ENCODE measurements around the gene SLC35E3. TPM values are rescaled to one million over a fixed set of nuclear protein-coding genes. Genes with fewer than 3 reads are reported as not detected.
A peak's percentile ranks its signal among the peaks of the same experiment; 100 is the strongest.
"Not testable (repeated sequence)": the region's sequence is repeated elsewhere in the genome, so short reads cannot be mapped to it uniquely, and the experiment has no call there.

The SLC35E3 gene
- total and polyA plus RNA-seq, 10 donors, result 4.8 to 16.1 (median 6.4) TPM

DNA sequence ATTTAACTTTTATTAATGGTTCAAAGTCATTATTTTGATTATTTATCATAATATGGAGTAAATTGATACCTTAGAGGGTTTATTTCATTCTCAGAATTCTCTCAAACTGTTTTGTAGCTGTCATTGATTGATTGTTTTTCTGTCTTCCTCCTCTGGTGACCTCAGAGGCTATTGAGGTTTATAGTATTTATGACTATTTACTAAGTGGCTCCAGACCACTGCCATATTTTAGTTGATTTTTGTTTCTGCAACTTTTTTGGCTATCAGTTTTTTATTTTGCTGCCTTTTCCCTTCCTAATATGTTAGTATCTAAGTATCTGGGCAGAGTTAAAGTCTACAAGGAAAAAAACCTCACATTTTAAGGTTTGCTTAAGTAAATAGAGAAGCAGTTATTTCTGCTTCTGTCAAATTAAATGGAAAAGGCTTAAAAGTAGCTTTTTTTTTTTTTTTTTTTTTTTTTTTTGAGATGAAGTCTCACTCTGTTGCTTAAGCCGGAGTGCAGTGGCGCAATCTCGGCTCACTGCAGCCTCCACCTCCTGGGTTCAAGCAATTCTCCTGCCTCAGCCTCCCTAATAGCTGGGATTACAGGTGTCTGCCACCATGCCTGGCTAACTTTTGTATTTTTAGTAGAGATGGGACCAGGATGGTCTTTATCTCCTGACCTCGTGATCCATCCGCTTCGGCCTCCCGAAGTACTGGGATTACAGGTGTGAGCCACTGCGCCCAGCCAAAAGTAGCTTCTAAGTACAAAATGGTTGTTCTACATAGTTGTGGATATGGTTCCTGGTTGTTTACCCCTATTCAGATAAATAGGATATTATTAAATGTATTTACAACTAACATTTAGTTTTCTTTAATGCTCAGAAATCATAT, 70.2 kb downstream of the SLC35E3 start:
- Histone ChIP-seq H3K36me3 (peaks cover 0 to 100% (median 66%) of the 10 kb centered on the region in 6 donors), H3K27ac (peak overlapping the region in 1 of 8 donors; percentile 5), H3K4me1 (peaks cover 9 to 74% (median 51%) of the 10 kb centered on the region in 6 donors), H3K27me3 (replicated peaks in 1 of 7) (no peaks in the 10 kb centered on the region), H3K9me3 (no peaks in the 10 kb centered on the region), H3K4me3 (peak overlapping the region in 1 of 8 donors; percentile 19)
- DNase-seq, result no peak
- intact Hi-C loops (cut with DNase I; ENCODE audit: low total_unique reads), result no loop called here
- TF ChIP-seq, protein P1, sequence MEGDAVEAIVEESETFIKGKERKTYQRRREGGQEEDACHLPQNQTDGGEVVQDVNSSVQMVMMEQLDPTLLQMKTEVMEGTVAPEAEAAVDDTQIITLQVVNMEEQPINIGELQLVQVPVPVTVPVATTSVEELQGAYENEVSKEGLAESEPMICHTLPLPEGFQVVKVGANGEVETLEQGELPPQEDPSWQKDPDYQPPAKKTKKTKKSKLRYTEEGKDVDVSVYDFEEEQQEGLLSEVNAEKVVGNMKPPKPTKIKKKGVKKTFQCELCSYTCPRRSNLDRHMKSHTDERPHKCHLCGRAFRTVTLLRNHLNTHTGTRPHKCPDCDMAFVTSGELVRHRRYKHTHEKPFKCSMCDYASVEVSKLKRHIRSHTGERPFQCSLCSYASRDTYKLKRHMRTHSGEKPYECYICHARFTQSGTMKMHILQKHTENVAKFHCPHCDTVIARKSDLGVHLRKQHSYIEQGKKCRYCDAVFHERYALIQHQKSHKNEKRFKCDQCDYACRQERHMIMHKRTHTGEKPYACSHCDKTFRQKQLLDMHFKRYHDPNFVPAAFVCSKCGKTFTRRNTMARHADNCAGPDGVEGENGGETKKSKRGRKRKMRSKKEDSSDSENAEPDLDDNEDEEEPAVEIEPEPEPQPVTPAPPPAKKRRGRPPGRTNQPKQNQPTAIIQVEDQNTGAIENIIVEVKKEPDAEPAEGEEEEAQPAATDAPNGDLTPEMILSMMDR (IDR thresholded peaks at IDR 0.05 in 8 of 11, conservative IDR thresholded peaks at IDR 0.05 in 3 of 11), result no peak
- TF ChIP-seq POLR2AphosphoS5 (IDR thresholded peaks at IDR 0.05) (no peak), POLR2A (IDR thresholded peaks at IDR 0.05) (no peak)
- 92 to 98% (median 96%) methylated on average over 8 of the region's 8 CpGs for WGBS, 5 donors

DNA sequence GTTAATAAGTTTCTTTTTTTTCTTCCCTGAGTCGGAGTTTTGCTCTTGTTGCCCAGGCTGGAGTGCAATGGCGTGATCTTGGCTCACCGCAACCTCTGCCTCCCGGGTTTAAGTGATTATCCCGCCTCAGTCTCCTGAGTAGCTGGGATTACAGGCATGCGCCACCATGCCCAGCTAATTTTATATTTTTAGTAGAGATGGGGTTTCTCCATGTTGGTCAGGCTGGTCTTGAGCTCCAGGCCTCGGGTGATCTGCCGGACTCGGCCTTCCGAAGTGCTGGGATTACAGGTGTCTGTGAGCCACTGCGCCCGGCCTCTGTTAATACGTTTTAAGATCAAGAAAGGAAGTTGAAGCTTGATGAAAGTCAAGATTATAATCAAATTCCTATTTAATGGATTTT, 73.5 kb downstream of the SLC35E3 start:
- peaks cover 0 to 100% (median 77%) of the 10 kb centered on the region in 6 donors for H3K36me3 ChIP-seq
- H3K27me3 ChIP-seq (replicated peaks in 1 of 7); H3K4me3 ChIP-seq; DNase-seq; H3K27ac ChIP-seq; H3K9me3 ChIP-seq; intact Hi-C loops (cut with DNase I; ENCODE audit: low total_unique reads): not testable (repeated sequence)
- peak in 2 of 3 donors; percentile 3 to 23 for TF ChIP-seq POLR2AphosphoS5 (IDR thresholded peaks at IDR 0.05)
- 94 to 97% (median 95%) methylated on average over 13 of the region's 13 CpGs for WGBS, 5 donors
- H3K4me1 ChIP-seq, result peaks cover 9 to 57% (median 27%) of the 10 kb centered on the region in 6 donors

DNA sequence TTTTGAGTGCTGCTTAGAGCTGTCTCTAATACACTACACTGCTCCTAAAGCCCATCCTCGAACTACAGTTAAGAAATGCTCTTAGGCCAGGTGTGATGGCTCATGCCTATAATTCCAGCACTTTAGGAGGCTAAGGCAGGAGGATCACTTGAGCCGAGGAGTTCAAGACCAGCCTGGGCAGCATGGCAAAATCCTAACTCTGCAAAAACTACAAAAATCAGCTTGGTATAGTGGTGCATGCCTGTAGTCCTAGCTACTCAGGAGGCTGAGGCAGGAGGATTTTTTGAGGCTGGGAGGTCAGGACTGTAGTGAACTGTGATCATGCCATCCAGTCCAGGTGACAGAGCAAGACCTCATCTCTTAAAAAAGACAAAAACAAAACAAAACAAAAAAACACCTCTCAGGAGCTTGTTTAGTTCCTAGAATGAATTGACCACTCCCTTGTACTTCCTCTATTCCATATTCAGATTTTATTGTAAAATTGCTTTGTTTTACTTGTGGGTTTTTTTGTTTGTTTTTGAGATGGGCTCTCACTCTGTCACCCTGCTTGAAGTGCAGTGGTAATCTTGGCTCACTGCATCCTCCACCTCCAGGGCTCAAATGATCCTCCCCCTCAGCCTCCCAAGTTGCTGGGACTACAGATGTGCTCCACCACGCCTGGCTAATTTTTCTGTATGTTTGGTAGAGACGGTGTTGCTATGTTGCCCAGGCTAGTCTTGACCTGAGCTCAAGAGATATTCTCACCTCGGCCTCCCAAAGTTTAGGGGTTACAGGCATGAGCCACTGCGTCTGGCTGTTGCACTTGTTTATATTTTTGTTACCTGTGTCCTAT, 75.6 kb downstream of the SLC35E3 start:
- H3K36me3 ChIP-seq, result peaks cover 0 to 100% (median 83%) of the 10 kb centered on the region in 6 donors
- TF ChIP-seq POLR2A (IDR thresholded peaks at IDR 0.05) (no peak), POLR2AphosphoS5 (IDR thresholded peaks at IDR 0.05) (no peak)
- TF ChIP-seq, protein P1 (IDR thresholded peaks at IDR 0.05 in 8 of 11, conservative IDR thresholded peaks at IDR 0.05 in 3 of 11), result no peak
- H3K27me3 ChIP-seq (replicated peaks in 1 of 7), result no peaks in the 10 kb centered on the region
- H3K9me3 ChIP-seq, result no peaks in the 10 kb centered on the region
- peaks cover 0 to 36% (median 9%) of the 10 kb centered on the region in 6 donors for H3K4me1 ChIP-seq
- H3K27ac ChIP-seq, result peak overlapping the region in 2 of 8 donors; percentile 31 to 41
- DNase-seq, result no peak
- intact Hi-C loops (cut with DNase I; ENCODE audit: low total_unique reads), result no loop called here
- no peak overlapping the region for H3K4me3 ChIP-seq
- WGBS, 5 donors, result 87 to 99% (median 94%) methylated on average over 6 of the region's 6 CpGs

DNA sequence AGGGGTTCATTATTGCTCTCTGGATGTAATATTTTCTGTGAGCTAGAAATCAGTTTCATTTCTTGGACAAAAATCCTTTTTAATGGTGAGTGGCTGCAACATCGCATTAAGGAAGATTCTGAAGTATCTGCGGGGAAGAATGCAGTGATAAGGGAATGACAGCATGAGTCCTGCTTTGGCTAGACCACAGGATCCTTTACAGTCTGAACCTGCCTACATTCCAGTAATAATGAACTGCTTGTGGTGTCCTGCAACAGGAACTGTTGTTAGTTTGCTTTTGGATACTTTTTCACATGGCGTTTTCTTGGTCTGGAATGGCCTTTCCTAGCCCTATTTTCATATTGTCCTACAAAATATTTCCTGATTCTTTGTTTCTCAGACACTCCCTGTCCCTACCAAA, 77.7 kb downstream of the SLC35E3 start:
- no peak overlapping the region for H3K27ac ChIP-seq
- no peaks in the 10 kb centered on the region for H3K9me3 ChIP-seq
- TF ChIP-seq, protein P1 (IDR thresholded peaks at IDR 0.05 in 8 of 11, conservative IDR thresholded peaks at IDR 0.05 in 3 of 11), result no peak
- no peak for TF ChIP-seq POLR2AphosphoS5 (IDR thresholded peaks at IDR 0.05)
- TF ChIP-seq POLR2A (IDR thresholded peaks at IDR 0.05), result no peak
- H3K27me3 ChIP-seq (replicated peaks in 1 of 7), result no peaks in the 10 kb centered on the region
- H3K36me3 ChIP-seq, result peaks cover 0 to 100% (median 90%) of the 10 kb centered on the region in 6 donors
- no peak overlapping the region for H3K4me3 ChIP-seq
- DNase-seq, result no peak
- peaks cover 0 to 29% (median 9%) of the 10 kb centered on the region in 6 donors for H3K4me1 ChIP-seq
- whole genome bisulfite sequencing, 5 donors, result 86 to 99% (median 96%) methylated on average over 3 of the region's 3 CpGs
- intact Hi-C loops (cut with DNase I; ENCODE audit: low total_unique reads), result no loop called here

Data from spleen (tissue), 11 donors.